HL-60/S4 treated with phorbol 12-myristate 13-acetate at 8.2 ng/mL for 4 days and 3 days (cell line): ENCODE data around the gene PRKD1.

Experiments used
- in situ Hi-C: fragments of 300-500 bp; cut with MboI; formaldehyde crosslinking; loops from 2 replicates; pipeline ENCODE4 v1.15.0; 2022; ENCODE audit warnings: low sequenced_read_pairs

Gene PRKD1

DNA sequence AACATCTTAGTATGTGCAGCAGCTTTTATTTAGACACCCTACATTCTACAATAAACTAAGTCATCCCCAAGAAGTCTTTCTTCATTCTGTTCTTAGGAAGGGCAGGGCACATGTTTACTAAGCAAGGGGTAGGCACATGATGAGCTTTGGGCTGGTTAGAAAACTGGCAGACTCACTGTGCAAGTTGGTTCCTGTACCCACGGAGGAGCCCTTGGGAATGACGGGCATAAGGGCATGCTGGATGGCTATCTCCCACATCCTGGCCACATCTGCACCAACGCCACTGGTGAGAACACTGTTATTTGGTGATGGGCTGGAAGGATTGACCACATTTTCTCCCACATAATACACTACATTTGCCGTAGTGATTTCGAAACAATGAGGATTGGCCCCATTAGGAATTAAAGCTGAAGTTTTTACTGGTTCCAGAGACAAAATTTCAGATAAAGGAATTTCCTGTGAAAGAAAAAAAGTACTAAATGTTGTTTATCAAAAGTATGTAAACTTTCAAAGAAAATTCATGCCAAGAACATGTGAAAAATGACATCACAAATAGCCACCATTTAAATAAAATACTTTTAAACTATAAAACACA, 297.0 kb downstream of the PRKD1 start:
- in situ Hi-C loops, result no loop called here

DNA sequence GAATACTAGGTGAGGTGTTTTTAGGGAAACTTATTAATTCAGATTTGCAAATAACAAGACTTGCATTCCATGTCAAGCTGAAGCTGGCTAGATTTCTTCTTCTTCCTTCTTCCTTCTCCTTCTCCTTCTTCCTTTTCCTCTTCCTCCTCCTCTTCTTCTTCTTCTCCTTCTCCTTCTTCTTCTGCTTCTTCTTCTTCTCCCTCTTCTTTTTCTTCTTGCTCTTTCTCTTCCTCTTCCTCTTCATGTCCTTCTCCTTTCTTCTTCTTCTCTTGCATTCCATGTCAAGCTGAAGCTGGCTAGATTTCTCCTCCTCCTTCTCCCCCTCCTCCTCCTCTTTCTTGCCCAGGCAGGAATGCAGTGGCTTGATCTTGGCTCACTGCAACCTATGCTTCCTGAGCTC, 297.8 kb downstream of the PRKD1 start:
- in situ Hi-C loops, result no loop called here

DNA sequence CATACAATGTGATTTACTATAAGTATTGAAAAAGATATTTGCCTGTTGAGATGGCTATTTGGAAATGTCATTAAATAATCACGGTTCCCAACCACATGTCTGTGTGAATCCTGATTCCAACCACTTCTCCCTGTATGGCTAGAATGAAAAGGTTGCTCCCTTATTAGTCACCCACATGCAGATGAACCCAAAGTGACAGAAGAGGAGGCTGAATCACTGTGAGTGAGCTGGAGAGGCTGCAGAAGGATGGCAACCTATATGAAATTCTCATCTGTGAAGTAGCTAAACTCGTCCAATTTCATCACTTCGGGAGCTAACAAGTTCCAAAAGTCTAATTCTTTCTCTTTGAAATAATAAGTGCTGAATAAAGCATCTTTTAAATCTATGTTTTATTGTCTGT, 300.5 kb downstream of the PRKD1 start:
- in situ Hi-C loops, result no loop called here

DNA sequence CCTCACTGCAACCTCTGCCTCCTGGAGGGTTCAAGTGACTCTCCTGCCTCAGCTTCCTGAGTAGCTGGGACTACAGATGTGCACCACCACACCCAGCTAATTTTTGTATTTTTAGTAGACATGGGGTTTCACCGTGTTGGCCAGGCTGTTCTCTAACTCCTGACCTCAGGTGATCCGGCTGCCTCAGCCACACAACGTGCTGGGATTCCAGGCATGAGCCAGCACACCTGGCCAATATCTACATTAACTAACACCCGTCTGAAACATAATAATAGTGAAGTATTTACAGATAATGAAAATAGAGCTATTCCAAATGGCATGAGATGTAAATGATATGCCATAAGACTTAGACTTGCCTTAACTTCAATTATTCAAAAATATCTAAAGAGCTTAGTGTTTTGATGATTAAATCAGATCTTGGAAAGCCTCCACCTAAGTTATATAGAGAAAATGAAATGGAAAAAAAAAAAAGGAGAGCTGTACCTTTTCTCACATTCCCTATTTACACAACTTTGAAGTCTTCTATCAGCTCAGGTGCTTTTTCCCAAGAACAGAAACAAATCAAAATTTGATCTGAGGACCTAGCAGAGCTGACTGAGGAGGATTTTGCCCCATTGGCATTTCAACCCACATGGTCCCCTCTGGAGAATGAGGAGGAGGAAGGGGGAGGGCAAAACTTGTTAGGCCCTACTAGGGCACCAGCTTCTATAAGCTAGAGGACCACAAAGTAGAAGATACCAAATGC, 309.2 kb downstream of the PRKD1 start:
- in situ Hi-C loops, result no loop called here

DNA sequence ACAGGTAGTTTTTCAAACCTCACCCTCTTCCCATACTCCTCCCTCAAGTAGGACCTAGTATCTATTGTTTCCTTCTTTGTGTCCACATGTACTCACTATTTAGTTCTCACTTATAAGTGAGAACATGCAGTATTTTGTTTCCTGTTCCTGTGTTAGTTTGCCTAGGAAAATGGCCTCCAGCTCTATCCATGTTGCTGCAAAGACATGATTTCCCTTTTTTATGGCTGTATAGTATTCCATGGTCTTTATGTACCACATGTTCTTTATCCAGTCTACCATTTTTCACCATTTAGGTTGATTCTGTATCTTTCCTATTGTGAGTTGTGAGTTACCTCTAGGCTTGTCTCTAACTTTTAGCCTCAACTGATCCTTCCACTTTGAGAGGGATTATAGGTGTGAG, 310.7 kb downstream of the PRKD1 start:
- in situ Hi-C loops, result no loop called here

DNA sequence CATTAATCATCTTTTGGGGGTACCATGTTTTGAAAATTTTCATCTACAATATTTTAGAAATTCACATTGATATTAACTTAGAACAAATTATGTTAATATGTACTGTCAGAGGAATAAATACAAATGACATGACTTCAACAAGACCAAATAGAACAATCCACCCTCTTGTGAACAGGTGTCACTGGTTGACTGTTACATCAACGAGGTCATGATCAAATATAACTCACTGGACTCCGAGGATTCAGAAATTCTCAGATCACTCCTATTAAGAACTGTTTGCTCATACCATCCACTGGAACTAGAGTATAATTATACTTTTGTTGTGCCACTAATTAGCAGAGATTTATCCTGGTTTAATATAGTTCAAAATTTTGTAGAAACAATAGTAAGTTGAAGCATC, 318.8 kb downstream of the PRKD1 start:
- in situ Hi-C loops, result no loop called here

DNA sequence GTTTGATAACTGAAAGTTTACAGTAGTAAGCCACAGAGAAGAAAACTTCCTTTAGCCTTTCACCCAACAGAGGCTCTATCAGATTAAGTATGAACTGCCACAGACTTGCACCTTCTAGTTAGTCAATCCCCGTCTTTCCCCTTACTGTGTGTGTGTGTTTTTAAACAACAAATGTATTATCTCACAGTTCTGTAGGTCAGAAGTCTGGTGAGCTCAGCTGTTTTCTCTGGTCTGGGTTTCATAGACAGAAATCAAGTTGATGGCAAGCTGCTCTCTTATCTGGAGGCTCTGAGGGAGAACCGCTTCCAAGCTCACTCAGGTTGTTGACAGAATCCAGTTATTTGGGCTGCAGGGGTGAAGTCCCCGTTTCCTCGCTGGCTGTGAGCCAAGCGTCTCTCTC, 320.5 kb downstream of the PRKD1 start:
- in situ Hi-C loops, result no loop called here

DNA sequence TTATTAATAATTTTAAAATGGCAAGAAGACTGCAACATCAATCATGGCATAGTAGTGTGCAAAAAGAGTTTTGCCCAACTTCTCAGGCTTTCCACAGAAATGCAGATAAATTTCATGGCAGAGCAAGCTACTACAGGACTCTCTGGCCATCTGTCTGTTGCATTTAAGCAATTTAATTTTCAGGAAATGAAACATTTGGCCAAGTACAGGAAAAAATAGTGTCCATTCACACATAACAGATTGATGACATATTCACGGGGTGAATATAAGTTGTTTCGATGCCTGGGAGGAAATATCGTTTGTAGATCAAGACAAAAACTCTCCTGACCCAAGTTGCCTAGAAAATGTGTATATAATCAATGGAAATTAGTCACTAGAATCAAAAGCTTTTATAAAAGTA, 324.0 kb downstream of the PRKD1 start:
- in situ Hi-C loops, result no loop called here

DNA sequence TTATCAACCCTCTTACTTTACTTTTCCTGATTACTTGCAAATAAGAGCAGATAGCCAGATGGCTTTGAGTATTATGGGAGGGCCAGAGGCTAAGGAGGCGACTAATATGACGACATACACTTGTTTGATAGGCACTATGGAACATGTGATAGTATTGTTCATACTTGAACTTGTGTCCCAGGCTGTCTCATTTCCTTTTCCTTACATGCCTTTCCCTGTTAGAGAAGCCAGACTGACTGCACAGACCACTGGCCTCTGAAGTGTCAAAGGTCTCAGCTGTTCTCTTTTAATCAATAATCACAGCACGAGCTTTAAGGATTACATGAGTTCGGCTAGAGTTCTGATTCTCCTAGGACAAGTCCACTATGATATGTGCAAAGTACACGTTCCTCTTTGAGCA, 326.0 kb downstream of the PRKD1 start:
- in situ Hi-C loops, result no loop called here

DNA sequence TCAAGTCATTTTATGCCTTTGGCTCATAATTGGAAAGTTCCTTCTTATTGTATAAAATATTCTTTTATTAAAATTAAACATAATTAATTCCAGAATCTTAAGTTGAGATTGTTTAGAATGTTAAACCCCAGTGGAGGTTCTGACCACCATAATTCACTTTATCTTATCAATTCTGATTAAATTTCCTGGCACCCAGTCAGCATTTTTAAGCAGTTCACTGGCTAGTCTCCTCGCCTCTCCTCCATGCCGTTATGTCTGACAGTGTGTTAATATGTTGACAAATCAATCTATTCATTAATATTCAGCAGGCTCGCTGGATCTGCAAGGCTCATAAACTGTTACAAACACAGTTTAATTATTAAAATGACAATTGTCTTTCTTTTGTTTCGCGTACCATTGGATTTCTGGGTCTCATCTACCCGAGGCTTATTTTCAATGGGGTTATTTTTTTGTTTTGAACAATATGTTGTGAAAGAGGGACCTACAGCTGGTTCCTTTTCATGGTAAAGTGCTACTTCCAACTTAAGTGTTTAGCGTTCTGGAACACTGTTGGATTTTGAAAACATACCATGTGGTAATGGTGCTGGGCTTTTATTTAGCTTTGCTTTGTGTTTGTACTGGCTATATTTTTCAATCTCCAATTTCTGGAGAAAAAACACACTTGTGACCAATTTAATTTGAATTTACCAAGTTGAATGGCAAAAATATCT, 339.7 kb downstream of the PRKD1 start:
- in situ Hi-C loops, result no loop called here

DNA sequence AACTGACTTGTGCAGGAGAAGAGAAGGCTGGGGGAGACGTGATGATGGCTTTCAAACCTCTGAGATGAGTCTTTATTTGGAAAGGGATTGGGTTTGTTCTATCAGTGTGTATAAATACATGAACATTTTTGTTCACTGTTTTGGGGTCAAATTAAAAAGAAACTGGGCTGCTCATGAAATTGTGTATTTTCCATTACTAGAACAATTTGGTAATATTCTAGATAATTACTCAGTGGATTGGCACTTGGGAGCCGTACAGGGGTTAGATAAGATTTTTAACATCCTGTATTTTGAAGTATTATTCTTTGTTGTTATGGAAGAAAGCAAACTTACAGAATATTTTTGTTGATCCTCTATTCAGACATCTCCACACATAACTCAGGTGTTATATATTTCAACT, 340.6 kb downstream of the PRKD1 start:
- in situ Hi-C loops, result no loop called here

DNA sequence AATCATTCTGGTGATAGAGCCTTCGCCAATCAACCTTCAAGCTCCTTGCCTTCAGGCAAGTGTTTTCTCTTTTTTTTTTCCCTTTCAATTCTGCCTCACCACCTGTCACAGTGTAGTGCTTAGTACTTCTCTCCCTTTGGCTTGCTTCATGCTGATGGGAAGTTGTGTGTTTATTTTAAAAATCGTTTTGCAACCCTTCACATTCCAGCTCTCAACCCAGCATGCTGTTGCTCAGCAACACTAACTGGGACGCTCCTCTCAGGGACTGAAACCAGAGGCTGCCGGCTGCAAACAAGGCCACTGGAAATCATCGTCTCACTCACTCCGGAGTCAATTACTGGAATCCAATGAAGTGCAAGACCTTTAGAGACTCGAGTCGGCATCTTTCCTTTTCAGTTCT, 342.7 kb downstream of the PRKD1 start:
- in situ Hi-C loops, result no loop called here

DNA sequence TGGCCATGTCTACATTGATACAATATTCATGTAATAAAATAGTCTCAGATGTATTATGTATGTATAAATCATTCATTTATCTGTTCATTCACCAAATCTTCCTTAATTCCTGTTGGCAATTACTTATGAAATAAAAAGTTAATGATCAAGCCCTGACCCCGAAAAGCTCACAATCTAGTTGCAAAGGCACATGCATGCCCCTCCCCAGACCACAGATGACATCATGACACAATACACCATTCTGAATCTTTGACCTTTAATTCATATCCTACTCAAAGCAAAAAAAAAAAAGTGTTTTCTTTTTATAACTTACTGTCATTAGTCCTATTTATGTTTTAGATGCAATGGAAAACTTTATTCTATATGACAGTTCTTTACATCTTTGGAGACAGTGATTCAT, 346.9 kb downstream of the PRKD1 start:
- in situ Hi-C loops, result no loop called here

DNA sequence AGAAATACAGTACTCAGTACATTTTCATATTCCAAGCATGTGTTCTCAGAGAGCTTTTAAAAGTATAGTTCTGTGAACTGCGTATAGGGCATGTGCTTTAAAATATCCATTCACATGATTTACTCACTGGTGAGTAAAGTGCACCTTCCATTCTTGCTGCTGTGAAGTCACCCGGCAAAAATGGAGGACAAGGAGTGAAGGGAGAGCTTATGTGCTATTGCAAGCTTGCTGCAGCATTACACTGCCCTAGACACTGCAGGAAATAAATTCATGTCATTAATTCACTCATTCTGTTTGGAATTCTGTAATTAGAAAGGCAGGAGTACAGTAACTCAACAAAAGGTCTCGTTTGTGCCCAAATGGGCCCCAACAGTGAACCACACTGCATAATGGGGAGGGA, 347.8 kb downstream of the PRKD1 start:
- in situ Hi-C loops, result no loop called here

DNA sequence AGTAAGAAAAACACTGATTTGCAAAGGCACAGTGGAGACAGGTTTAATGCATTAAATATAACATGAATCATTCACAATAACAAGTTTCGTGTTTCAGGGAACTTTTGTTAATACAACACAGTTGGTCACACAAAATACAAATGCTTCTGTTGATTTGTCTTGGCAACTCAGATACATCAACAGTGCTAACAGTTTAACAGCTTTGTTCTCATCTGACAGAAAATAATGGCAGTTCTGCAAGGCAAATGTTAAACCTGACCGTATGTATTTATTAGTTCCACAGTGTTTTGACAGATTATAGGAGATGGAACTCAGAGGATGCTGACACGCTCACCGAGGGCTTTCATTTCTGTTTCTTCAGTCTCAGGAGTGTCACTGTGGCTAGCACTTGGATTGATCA, 350.7 kb downstream of the PRKD1 start:
- in situ Hi-C loops, result no loop called here

DNA sequence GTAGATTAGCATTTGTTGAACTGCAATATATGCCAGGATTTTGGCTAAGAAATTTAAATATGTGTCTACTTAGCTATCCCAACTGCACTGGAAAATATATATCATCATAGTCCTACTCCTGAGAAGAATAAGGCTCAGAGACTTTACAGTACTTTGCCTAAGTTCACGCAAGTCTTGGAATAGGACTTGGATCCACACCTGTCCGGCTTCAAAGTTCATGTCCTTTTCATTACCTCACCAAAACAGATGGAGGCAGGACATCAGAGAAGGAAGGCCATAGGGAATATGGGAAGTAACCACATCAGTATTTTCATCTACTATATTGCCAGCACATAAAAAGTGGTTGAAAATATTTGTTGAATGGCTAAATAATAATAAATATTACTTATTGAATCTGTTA, 358.5 kb downstream of the PRKD1 start:
- in situ Hi-C loops, result no loop called here

DNA sequence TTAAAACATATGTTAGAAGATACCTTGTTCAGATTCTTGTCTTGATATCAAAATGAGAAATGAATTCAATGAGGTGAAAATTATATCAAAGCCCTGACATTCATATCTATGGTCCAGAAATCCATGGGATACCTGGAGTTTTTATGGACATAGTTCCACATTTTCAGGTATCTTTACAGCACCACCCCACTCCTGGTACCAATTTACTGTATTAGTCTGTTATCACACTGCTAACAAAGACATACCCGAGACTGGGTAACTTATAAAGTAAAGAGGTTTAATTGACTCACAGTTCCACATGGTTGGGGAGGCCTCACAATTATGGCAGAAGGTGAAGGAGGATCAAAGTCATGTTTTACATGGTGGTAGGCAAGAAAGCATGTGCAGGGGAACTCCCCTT, 361.5 kb downstream of the PRKD1 start:
- in situ Hi-C loops, result no loop called here

DNA sequence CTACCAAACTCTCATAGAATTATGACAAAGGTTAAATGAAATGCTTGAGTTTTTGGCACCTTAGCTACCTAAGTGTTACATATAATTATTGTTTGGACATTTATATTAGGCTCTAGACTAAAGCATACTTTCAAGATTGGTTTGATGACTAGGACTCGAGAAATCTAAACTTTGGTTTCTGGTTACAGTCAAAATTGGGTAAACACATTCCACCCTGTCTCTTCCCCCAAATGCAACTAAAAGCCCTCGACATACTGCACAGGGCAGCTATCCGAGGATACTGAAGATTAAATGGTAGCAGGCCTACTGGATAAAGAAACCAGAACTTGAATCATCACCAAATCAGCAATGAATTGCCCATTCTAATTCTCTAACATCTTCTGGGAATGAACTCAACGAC, 369.1 kb downstream of the PRKD1 start:
- in situ Hi-C loops, result no loop called here

DNA sequence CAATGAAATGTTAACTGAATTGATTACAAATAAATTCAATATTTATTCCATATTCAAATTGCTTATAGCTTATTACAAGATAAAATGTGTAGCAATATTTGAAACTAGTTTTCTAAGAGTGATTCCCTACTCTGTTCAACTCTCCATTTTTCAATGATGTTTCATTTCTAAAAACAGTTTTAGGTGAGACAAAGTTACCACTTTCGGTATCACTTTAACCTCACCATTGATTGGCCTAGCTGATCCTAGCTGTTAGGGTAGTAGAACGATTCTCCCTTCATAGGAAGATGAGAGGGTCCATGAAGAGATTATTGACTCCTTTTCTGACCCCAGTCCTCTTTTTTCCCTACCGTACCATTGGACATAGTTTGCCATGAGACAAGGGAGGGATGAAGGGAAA, 373.3 kb downstream of the PRKD1 start:
- in situ Hi-C loops, result no loop called here

DNA sequence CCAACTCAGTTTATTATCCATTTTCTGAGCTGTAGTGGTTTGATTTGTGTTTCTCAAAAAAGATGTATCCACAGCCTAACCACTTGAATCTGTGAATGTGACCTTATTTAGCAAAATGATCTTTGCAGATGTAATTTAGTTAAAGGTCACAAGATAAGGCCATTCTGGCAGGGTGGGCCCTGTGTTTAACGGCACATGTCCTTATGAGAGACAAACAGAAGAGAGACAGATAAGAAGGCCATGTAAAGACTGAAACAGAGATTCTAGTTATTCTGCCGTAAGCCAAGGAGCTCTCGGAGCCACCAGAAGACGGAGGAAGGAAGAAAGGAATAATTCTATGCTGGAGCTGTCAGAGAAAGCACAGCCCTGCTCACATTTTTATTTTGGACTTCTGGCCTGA, 374.2 kb downstream of the PRKD1 start:
- in situ Hi-C loops, result no loop called here

DNA sequence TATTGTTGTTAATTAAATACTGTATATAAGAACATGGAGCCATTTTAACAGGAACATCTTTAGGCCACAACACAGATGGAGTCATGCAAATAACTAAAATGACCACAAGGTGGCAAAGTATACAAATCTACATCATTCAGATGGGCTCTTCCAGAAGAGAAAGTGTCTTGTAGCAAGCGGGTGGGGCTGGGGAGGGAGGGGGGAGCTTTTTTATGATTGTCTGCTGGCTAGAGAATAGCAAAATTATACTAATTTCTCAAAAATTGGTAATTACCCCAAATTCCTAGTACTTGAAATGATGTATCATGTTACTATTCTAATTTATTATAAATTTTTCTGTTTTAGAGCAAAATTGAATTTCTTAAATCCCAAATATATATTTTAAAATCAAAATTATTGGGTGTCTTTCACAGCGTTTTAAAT, 378.7 kb downstream of the PRKD1 start:
- in situ Hi-C loops, result no loop called here

DNA sequence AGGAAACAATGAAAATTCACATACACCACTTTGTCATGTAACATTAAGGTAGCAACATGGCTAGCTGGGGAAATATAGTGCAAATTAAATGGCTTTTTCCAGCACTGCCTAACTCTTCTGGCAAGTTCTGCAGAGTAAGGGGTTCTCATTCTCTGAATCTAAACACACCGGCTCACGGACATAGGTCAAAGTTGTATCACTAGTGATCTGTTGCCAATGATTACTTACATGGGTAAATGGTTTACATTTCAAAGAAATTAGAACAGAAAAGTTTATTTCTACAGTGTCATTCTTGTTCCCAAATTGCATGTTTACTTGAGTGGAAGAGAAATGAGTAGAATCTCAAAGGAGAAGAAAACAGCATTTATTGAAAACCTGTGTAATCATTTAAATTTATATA, 381.9 kb downstream of the PRKD1 start:
- in situ Hi-C loops, result no loop called here
